Mesothelial cell of epicardium (in vitro differentiated cells): Measurements from ENCODE around the gene GALNT1. TPM values are rescaled to one million over a fixed set of nuclear protein-coding genes. Genes with fewer than 3 reads are reported as not detected.
A peak's percentile ranks its signal among the peaks of the same experiment; 100 is the strongest.

Source experiments
- DNase-seq, 2 experiments: peaks; one replicate each; pipeline ENCODE4 v3.0.0; 2021; ENCODE audit warnings: low spot score in 2 of 2; ENCODE audit not compliant: unreplicated experiment in 2 of 2
- H3K27ac Mint-ChIP-seq: 2 replicates; pipeline ENCODE4 v1.8.0; 2021; ENCODE audit warnings: mixed read lengths
- H3K27me3 Mint-ChIP-seq: 2 replicates; pipeline ENCODE4 v1.8.0; 2021; ENCODE audit warnings: low read depth, mixed read lengths
- H3K36me3 Mint-ChIP-seq: 2 replicates; pipeline ENCODE4 v1.8.0; 2021; ENCODE audit warnings: mixed read lengths
- H3K4me1 Mint-ChIP-seq: 2 replicates; pipeline ENCODE4 v1.8.0; 2021; ENCODE audit warnings: mixed read lengths
- H3K4me3 Mint-ChIP-seq: 2 replicates; pipeline ENCODE4 v1.8.0; 2021; ENCODE audit warnings: mild to moderate bottlenecking, moderate library complexity, mixed read lengths
- H3K9me3 Mint-ChIP-seq: 2 replicates; pipeline ENCODE4 v1.8.0; 2021; ENCODE audit warnings: mixed read lengths
- CTCF ChIP-seq: fragments of 200-600 bp; sonication (generic); IDR thresholded peaks from one replicate; pipeline ENCODE4 v1.5.0; 2021; ENCODE audit warnings: antibody characterized with exemption; ENCODE audit not compliant: unreplicated experiment
- microRNA-seq: library from miRNA; unstranded; fragments of <30 nt; microRNA quantifications from one replicate; pipeline ENCODE4 v1.2.0, GENCODE V29; 2021; ENCODE audit warnings: inconsistent platforms, mixed read lengths
- total RNA-seq: library from RNA; stranded (reverse); gene quantifications from 3 replicates; pipeline ENCODE4 v1.2.1, GENCODE V29; 2021

GALNT1 gene
- total RNA-seq, 1 donor from 2014 or later: 85.0 TPM

GRCh38 chr18:35750929-35751328 lies 169.4 kb downstream of the GALNT1 start:
- H3K27ac Mint-ChIP-seq: no peak overlapping the region
- no peaks in the 10 kb centered on the region for H3K27me3 Mint-ChIP-seq
- no peaks in the 10 kb centered on the region for H3K9me3 Mint-ChIP-seq
- no peak for DNase-seq
- no peak for TF ChIP-seq CTCF
- H3K4me1 Mint-ChIP-seq: peaks cover 5% of the 10 kb centered on the region
- H3K4me3 Mint-ChIP-seq: no peak overlapping the region
- H3K36me3 Mint-ChIP-seq: no peaks in the 10 kb centered on the region

- Mint-ChIP-seq H3K27me3 (no peaks in the 10 kb centered on the region), H3K9me3 (peaks cover 12% of the 10 kb centered on the region), H3K27ac (no peak overlapping the region), H3K4me1 (peaks cover 5% of the 10 kb centered on the region), H3K4me3 (no peak overlapping the region), H3K36me3 (no peaks in the 10 kb centered on the region)
- no peak for TF ChIP-seq CTCF
- DNase-seq: no peak
Observed at GRCh38 chr18:35753306-35753910, 171.9 kb downstream of the GALNT1 start.

GRCh38 chr18:35754464-35754863 lies 172.9 kb downstream of the GALNT1 start:
- H3K9me3 Mint-ChIP-seq: peaks cover 18% of the 10 kb centered on the region
- H3K36me3 Mint-ChIP-seq: no peaks in the 10 kb centered on the region

GRCh38 chr18:35755369-35755768 lies 173.8 kb downstream of the GALNT1 start:
- no peak for TF ChIP-seq CTCF
- peaks cover 5% of the 10 kb centered on the region for H3K4me1 Mint-ChIP-seq
- no peak overlapping the region for H3K4me3 Mint-ChIP-seq
- no peak for DNase-seq
- no peaks in the 10 kb centered on the region for H3K36me3 Mint-ChIP-seq
- H3K9me3 Mint-ChIP-seq: peaks cover 26% of the 10 kb centered on the region
- no peaks in the 10 kb centered on the region for H3K27me3 Mint-ChIP-seq
- no peak overlapping the region for H3K27ac Mint-ChIP-seq

More at GRCh38 chr18:35754464-35754863, 172.9 kb downstream of the GALNT1 start:
- Mint-ChIP-seq H3K4me1 (peaks cover 5% of the 10 kb centered on the region), H3K27me3 (no peaks in the 10 kb centered on the region), H3K27ac (no peak overlapping the region), H3K4me3 (no peak overlapping the region)
- no peak for TF ChIP-seq CTCF
- no peak for DNase-seq

GRCh38 chr18:35756506-35757117 lies 175.1 kb downstream of the GALNT1 start:
- DNase-seq: no peak
- TF ChIP-seq CTCF: peak; percentile 95
- Mint-ChIP-seq H3K27me3 (no peaks in the 10 kb centered on the region), H3K27ac (no peak overlapping the region), H3K36me3 (no peaks in the 10 kb centered on the region), H3K4me3 (no peak overlapping the region), H3K4me1 (peaks cover 5% of the 10 kb centered on the region), H3K9me3 (peaks cover 26% of the 10 kb centered on the region)

Small RNA genes lying within 50 kb of the gene (microRNA-seq; reads per million reads assigned to microRNA genes)
- not detected for gene MIR3975

Other genes starting within 250 kb of the GALNT1 start
- 55.3 to 61.4 TPM (median 58.0 TPM) in 3 replicates for gene ZNF24, start 237.3 kb upstream of the GALNT1 start, total RNA-seq
- 1.2 to 1.8 TPM (median 1.6 TPM) in 3 replicates for gene ZNF396, start 204.4 kb upstream of the GALNT1 start, total RNA-seq
- 29.2 to 33.2 TPM (median 30.0 TPM) in 3 replicates for gene INO80C, start 83.8 kb upstream of the GALNT1 start, total RNA-seq